PC-9 (cell line): ENCODE data around the gene HSPA9.

Experiments
- EZH2 ChIP-seq: fragments of 200-600 bp; sonication (generic); IDR thresholded peaks from 2 replicates; pipeline ENCODE4 v1.8.0; 2017; ENCODE audit warnings: antibody characterized with exemption, low read depth
- TF ChIP-seq, protein P1 (sequence below): fragments of 200-600 bp; sonication (generic); conservative IDR thresholded peaks from 2 replicates; pipeline ENCODE4 v1.6.1; 2017; ENCODE audit warnings: mixed run types, antibody characterized with exemption, mild to moderate bottlenecking, moderate library complexity

DNA sequence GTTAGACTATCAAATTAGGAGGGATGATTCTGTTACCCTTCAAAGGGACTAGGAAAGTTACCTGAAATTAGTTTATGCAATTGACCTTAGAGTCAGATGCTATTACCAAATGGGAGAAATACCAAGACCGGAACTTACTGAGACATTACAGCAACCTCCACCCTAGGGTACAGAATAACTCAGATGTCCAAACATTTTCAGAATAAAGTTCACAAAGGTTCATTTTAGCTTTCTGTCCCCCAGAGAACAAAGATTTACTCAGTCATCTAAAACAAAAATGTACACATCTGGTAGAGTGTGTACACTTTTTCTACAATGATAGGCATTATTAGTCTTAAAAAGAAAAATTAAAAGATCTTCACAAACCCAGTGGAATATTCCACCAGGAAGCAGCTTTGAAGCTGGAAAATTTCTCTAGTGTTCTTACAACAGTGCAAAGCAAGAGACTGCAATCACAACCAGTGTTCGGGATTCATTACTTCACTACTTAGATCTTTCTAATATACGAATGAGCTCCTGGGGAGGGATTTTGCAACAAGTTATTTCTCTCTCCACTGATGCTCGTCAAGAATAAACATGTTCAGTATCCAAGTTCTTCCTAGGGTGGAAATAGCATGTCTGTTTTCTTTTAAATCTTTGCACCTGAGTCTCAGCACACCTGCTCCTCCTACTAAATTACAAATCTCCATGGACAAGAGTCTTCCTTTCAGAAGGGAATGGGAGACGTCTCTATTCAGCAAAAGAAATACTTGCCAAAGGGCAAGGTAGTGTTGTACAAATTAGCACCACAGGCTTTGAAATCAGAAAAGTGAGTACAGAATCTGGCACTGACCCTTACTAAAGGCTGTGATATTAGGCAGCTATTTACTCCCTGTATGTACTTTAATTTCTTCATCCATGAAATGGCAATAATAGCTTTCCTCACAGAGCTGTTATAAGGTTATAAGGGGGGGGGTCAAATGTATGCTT, 40.9 kb downstream of the HSPA9 start:
- TF ChIP-seq, protein P1, sequence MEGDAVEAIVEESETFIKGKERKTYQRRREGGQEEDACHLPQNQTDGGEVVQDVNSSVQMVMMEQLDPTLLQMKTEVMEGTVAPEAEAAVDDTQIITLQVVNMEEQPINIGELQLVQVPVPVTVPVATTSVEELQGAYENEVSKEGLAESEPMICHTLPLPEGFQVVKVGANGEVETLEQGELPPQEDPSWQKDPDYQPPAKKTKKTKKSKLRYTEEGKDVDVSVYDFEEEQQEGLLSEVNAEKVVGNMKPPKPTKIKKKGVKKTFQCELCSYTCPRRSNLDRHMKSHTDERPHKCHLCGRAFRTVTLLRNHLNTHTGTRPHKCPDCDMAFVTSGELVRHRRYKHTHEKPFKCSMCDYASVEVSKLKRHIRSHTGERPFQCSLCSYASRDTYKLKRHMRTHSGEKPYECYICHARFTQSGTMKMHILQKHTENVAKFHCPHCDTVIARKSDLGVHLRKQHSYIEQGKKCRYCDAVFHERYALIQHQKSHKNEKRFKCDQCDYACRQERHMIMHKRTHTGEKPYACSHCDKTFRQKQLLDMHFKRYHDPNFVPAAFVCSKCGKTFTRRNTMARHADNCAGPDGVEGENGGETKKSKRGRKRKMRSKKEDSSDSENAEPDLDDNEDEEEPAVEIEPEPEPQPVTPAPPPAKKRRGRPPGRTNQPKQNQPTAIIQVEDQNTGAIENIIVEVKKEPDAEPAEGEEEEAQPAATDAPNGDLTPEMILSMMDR, result no peak
- TF ChIP-seq EZH2, result no peak
